ENCODE results near the gene COCH.

DNA sequence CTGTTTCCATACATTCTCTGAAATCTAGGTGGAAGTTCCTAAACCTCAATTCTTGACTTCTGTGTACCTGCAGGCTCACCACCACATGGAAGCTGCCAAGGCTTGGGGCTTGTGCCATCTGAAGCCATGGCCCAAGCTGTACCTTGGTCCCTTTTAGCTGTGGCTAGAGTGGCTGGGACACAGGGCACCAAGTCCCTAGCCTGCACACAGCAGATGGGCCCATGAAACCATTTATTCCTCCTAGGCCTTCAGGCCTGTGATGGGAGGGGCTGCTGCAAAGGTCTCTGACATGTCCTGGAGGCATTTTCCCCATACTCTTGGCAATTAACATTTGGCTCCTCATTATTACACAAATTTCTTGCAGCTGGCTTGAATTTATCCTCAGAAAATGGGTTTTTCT is 40.0 kb upstream of the COCH start:
- TF ChIP-seq POLR2A (IDR thresholded peaks at IDR 0.05; ENCODE audit: low read depth, low read length) (no peak), POLR2AphosphoS5 (IDR thresholded peaks at IDR 0.05; ENCODE audit: low read depth, low read length) (no peak), TAF1 (IDR thresholded peaks at IDR 0.05; ENCODE audit: low read depth, low read length) (no peak), SPI1 (IDR thresholded peaks at IDR 0.05; ENCODE audit: low read depth, low read length) (no peak), POU2F2 (IDR thresholded peaks at IDR 0.05; ENCODE audit: low read depth, low read length) (no peak), PAX5 (IDR thresholded peaks at IDR 0.05; ENCODE audit: insufficient read depth, low read length, severe bottlenecking) (no peak)

Data from GM12891 (cell line).